GM12875 (cell line): ENCODE results near the gene EDNRB.

Source experiments
- H3K4me3 ChIP-seq: one replicate; pipeline ENCODE4 v1.5.1; 2011; ENCODE audit warnings: low read depth, low read length, control low read depth
- CTCF ChIP-seq: IDR thresholded peaks from 2 replicates; pipeline ENCODE4 v1.5.1; 2011; ENCODE audit warnings: low read depth, mild to moderate bottlenecking, control low read depth, inconsistent platforms, low read length, moderate library complexity, borderline replicate concordance; ENCODE audit not compliant: insufficient read depth

Gene EDNRB

GRCh38 chr13:77911751-77912150 is 6.9 kb downstream of the EDNRB start:
- no peak overlapping the region for H3K4me3 ChIP-seq
- TF ChIP-seq CTCF, result no peak

- TF ChIP-seq CTCF, result no peak
- no peak overlapping the region for H3K4me3 ChIP-seq
Observed at GRCh38 chr13:77909827-77910226, 8.8 kb downstream of the EDNRB start.

- H3K4me3 ChIP-seq, result no peak overlapping the region
- TF ChIP-seq CTCF, result no peak
Observed at GRCh38 chr13:77908531-77908930, 10.1 kb downstream of the EDNRB start.

- TF ChIP-seq CTCF, result no peak
- no peak overlapping the region for H3K4me3 ChIP-seq
Observed at GRCh38 chr13:77907666-77908341, 10.8 kb downstream of the EDNRB start.

- H3K4me3 ChIP-seq, result no peak overlapping the region
- no peak for TF ChIP-seq CTCF
Observed at GRCh38 chr13:77904031-77904430, 14.6 kb downstream of the EDNRB start.

GRCh38 chr13:77903435-77903834 is 15.2 kb downstream of the EDNRB start:
- H3K4me3 ChIP-seq, result no peak overlapping the region
- no peak for TF ChIP-seq CTCF

GRCh38 chr13:77902319-77902963 is 16.2 kb downstream of the EDNRB start:
- no peak overlapping the region for H3K4me3 ChIP-seq
- TF ChIP-seq CTCF, result no peak
